Suprapubic skin (tissue), 4 donors: Measurements from ENCODE around the gene FGF11. TPM values are rescaled to one million over a fixed set of nuclear protein-coding genes. Genes with fewer than 3 reads are reported as not detected.

Experiments used
- DNase-seq, 2 donors: peaks; one replicate each; pipeline ENCODE4 v3.0.0-alpha.2; 2019; ENCODE audit warnings: low spot score in 2 of 2
- H3K27ac ChIP-seq: fragments of 200-600 bp; sonication (generic); one replicate; pipeline ENCODE4 v1.5.1; 2019
- H3K27me3 ChIP-seq: fragments of 200-600 bp; sonication (generic); one replicate; pipeline ENCODE4 v1.5.1; 2019
- H3K36me3 ChIP-seq: fragments of 200-600 bp; sonication (generic); one replicate; pipeline ENCODE4 v1.5.1; 2019
- H3K4me1 ChIP-seq: fragments of 200-600 bp; sonication (generic); one replicate; pipeline ENCODE4 v1.5.1; 2019
- H3K4me3 ChIP-seq: fragments of 200-600 bp; sonication (generic); one replicate; pipeline ENCODE4 v1.5.1; 2019; ENCODE audit warnings: mild to moderate bottlenecking
- H3K9me3 ChIP-seq: fragments of 200-600 bp; sonication (generic); one replicate; pipeline ENCODE4 v1.5.1; 2019
- EP300 ChIP-seq: sonication (generic); formaldehyde crosslinking; IDR thresholded peaks from one replicate; pipeline ENCODE4 v1.6.1; 2017; ENCODE audit warnings: antibody characterized with exemption
- POLR2A ChIP-seq, 2 donors: fragments of 450-650 bp; IDR thresholded peaks; one replicate each; pipeline ENCODE4 v1.6.1; 2017; ENCODE audit warnings: antibody characterized with exemption in 2 of 2, mild to moderate bottlenecking in 2 of 2, moderate library complexity in 2 of 2
- POLR2AphosphoS5 ChIP-seq, 3 donors: sonication (generic); formaldehyde crosslinking; IDR thresholded peaks; one replicate each; pipeline ENCODE4 v1.6.1; 2017; ENCODE audit warnings: antibody characterized with exemption in 3 of 3
- WGBS: methylation state at CpG from one replicate; pipeline ENCODE4 v1.1.5; 2018; 5-methylcytosine and 5-hydroxymethylcytosine counted together
- total RNA-seq, 4 donors: library from RNA; depleted of rRNA; stranded (reverse); fragments of >200 nt; gene quantifications; one replicate each; pipeline ENCODE4 v1.1.0, GENCODE V29; 2016
- TF ChIP-seq, protein P1 (sequence below), 2 donors: fragments of 200-600 bp in 1 of 2; fragments of 450-650 bp in 1 of 2; sonication (generic) in 1 of 2; IDR thresholded peaks; one replicate each; pipeline ENCODE4 v1.5.1; 2016 to 2019; ENCODE audit warnings: antibody characterized with exemption in 2 of 2, mild to moderate bottlenecking in 1 of 2, moderate library complexity in 1 of 2

The FGF11 gene
- total RNA-seq, 4 donors from 2014 or later: 10.3 to 28.5 (median 12.5) TPM

DNA sequence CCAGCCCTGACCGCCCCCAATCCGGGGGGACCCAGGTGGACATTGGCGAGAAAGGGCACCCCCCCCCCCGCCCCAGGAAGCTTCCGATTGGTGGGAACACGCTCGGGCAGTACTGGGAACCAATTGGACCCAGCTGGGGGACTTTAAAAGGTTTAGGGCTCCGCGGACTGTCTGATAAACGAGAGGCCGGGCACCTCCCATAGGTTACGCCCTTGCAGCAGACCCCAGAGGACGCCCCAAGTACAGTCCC, 35.7 kb upstream of the FGF11 start:
- no peak for TF ChIP-seq EP300
- TF ChIP-seq, protein P1, sequence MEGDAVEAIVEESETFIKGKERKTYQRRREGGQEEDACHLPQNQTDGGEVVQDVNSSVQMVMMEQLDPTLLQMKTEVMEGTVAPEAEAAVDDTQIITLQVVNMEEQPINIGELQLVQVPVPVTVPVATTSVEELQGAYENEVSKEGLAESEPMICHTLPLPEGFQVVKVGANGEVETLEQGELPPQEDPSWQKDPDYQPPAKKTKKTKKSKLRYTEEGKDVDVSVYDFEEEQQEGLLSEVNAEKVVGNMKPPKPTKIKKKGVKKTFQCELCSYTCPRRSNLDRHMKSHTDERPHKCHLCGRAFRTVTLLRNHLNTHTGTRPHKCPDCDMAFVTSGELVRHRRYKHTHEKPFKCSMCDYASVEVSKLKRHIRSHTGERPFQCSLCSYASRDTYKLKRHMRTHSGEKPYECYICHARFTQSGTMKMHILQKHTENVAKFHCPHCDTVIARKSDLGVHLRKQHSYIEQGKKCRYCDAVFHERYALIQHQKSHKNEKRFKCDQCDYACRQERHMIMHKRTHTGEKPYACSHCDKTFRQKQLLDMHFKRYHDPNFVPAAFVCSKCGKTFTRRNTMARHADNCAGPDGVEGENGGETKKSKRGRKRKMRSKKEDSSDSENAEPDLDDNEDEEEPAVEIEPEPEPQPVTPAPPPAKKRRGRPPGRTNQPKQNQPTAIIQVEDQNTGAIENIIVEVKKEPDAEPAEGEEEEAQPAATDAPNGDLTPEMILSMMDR (IDR thresholded peaks at IDR 0.05): no peak
- TF ChIP-seq POLR2AphosphoS5 (IDR thresholded peaks at IDR 0.05): no peak
- TF ChIP-seq POLR2A (IDR thresholded peaks at IDR 0.05): no peak
- Histone ChIP-seq H3K27ac (peak overlapping the region; percentile 89), H3K27me3 (no peaks in the 10 kb centered on the region), H3K36me3 (peaks cover 2% of the 10 kb centered on the region), H3K4me3 (peak overlapping the region; percentile 71), H3K4me1 (peaks cover 37% of the 10 kb centered on the region), H3K9me3 (no peaks in the 10 kb centered on the region)
- DNase-seq: no peak
- WGBS: 0% methylated on average over 1 of the region's 13 CpGs

DNA sequence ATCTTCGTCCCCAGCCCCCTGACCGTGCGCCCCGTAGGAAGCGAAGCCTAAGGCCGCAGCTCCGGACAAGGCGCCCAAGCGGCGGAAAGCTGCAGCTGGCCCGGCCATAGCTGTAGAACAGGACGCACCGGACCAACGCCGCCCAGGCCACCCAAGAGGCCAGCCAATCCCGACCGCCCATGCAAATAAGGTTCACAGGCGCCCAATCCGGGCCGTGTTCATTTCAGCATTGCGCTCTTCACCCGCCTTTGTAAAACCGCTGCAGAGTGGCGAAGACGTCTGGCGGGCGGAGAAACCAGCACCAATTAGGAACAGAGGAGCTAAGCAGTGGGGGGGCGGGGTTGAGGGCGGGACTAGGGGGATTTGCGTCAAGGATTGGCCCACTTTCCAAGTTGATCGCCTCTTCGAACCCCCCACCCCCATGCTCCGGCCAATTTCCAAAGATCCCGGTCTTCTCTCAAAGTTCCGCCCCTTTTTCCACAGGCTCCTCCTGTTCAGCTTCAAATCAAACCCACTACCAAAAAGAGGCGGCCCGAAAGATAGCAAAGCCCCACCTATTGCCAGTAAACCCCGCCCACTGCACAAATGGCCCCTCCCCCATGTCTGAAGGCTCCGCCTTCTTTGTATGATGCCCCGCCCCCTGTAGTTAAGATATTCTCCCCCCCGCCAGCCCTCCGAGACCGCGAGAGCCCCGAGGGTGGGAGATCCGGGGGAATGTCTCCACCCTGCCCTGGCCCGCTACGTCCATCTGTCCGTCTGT, 35.2 kb upstream of the FGF11 start, which contains the start of gene TMEM256:
Gene TMEM256 (minus strand): TSS at position 121 of the 760 bp plus-strand sequence. CDS start 13 bp downstream, at position 108.
- peak within 1 kb of the TSS; percentile 71 for H3K4me3 ChIP-seq
- peaks cover 37% of the 10 kb centered on the region for H3K4me1 ChIP-seq
- DNase-seq: peak; percentile 99 to 100
- H3K36me3 ChIP-seq: peaks cover 7% of the 10 kb centered on the region
- WGBS: under 1% methylated on average over 34 of the region's 49 CpGs
- no peaks in the 10 kb centered on the region for H3K27me3 ChIP-seq
- H3K9me3 ChIP-seq: no peaks in the 10 kb centered on the region
- TF ChIP-seq POLR2A (IDR thresholded peaks at IDR 0.05) (peak in 1 of 2 donors; percentile 73), POLR2AphosphoS5 (IDR thresholded peaks at IDR 0.05) (peak in 2 of 3 donors; percentile 37 to 89), EP300 (no peak)
- TF ChIP-seq, protein P1 (IDR thresholded peaks at IDR 0.05): no peak
- H3K27ac ChIP-seq: peak within 1 kb of the TSS; percentile 89

DNA sequence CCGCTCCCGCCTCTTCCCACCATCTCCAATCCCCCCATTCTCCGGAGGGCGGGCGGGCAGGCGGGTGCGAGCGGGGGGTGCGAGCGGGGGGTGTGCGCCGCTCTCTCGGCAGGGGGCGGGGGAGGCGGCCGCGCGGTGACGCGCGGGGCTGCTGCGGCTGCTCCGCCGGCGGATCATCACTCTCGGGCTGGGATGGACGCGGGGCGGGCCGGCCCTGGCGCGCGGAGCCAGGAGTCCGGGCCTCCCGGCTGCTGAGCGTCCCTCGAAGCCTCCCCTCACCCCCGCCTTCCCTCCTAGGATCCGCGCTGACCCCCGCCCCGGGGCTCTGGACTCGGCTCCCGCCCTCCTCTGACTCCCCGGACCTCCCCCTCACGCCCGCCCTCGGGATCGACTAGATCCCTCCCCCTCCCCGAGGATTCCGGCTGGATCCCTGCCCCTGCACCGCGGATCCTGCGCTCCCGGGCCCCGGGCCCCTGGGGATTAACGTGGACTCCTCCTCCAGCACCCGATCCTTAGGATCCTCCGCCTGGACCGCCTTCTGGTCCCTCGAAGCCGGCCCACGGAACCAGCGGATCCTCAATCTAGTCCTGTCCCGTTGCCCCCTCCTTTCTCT, 34.5 kb upstream of the FGF11 start:
- Histone ChIP-seq H3K27me3 (no peaks in the 10 kb centered on the region), H3K4me3 (peak overlapping the region; percentile 71), H3K27ac (peak overlapping the region; percentile 89), H3K36me3 (peaks cover 12% of the 10 kb centered on the region), H3K4me1 (peaks cover 37% of the 10 kb centered on the region), H3K9me3 (no peaks in the 10 kb centered on the region)
- WGBS: 2% methylated on average over 10 of the region's 65 CpGs
- DNase-seq: peak; percentile 90 to 91
- TF ChIP-seq POLR2A (IDR thresholded peaks at IDR 0.05) (peak in 1 of 2 donors; percentile 55), POLR2AphosphoS5 (IDR thresholded peaks at IDR 0.05) (no peak)
- TF ChIP-seq, protein P1 (IDR thresholded peaks at IDR 0.05): peak in 1 of 2 donors; percentile 27

DNA sequence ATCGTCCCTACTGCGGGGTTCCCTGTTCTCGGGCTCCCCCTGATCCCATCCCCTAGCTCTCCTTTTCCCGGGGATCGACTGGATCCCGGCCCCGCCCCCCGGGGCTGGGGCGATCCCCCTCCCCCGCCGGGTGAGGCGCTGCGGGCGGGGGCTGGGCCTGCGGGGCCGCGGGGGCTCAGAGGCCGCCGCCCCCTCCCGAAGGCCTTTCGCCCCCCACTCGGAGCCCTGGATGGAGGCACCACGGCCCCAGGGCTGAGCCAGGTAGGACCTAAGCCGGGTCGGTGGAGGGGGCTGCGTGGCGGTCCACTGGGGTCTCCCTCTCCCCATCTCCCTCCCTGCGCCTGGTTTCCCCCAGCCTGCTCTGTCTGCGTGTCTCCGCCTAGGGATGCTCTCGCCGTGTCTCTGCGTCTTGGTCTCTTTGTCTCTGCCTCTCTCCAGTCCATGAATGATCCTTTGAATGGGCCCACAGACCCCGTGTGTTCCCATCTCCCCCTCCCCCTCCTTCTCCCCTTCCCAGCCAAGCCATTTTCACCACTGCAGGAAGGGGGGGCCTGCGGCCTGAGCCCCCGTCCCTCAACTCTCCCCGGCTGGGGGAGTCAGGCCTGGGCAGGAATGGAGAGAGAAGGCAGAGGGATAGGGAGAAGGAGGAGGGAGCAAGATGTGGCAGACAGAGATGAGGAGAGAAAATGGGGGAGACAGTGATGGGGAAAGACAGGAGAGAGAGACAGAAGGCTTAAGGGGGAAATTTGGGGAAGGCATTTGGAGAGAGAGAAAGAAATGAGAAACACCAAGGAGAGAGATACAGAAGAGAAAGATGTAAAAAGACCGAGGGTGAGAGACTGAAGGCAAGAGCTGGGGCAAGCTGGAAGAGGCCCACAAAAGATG, 33.7 kb upstream of the FGF11 start:
- TF ChIP-seq, protein P1 (IDR thresholded peaks at IDR 0.05): no peak
- TF ChIP-seq EP300 (no peak), POLR2AphosphoS5 (IDR thresholded peaks at IDR 0.05) (no peak), POLR2A (IDR thresholded peaks at IDR 0.05) (no peak)
- Histone ChIP-seq H3K9me3 (no peaks in the 10 kb centered on the region), H3K36me3 (peaks cover 12% of the 10 kb centered on the region), H3K27me3 (no peaks in the 10 kb centered on the region), H3K4me1 (peaks cover 37% of the 10 kb centered on the region), H3K4me3 (peak overlapping the region; percentile 71), H3K27ac (peak overlapping the region; percentile 89)
- 26% methylated on average over 12 of the region's 38 CpGs for WGBS
- DNase-seq: no peak
